HG03354 (cell line): ENCODE data around the gene IQSEC2.

Experiments
- ATAC-seq: cut with Tn5 transposase; IDR thresholded peaks from one replicate; pipeline ENCODE4 v1.9.1; 2021; ENCODE audit warnings: mild to moderate bottlenecking; ENCODE audit not compliant: unreplicated experiment, poor library complexity, severe bottlenecking

The IQSEC2 gene

DNA sequence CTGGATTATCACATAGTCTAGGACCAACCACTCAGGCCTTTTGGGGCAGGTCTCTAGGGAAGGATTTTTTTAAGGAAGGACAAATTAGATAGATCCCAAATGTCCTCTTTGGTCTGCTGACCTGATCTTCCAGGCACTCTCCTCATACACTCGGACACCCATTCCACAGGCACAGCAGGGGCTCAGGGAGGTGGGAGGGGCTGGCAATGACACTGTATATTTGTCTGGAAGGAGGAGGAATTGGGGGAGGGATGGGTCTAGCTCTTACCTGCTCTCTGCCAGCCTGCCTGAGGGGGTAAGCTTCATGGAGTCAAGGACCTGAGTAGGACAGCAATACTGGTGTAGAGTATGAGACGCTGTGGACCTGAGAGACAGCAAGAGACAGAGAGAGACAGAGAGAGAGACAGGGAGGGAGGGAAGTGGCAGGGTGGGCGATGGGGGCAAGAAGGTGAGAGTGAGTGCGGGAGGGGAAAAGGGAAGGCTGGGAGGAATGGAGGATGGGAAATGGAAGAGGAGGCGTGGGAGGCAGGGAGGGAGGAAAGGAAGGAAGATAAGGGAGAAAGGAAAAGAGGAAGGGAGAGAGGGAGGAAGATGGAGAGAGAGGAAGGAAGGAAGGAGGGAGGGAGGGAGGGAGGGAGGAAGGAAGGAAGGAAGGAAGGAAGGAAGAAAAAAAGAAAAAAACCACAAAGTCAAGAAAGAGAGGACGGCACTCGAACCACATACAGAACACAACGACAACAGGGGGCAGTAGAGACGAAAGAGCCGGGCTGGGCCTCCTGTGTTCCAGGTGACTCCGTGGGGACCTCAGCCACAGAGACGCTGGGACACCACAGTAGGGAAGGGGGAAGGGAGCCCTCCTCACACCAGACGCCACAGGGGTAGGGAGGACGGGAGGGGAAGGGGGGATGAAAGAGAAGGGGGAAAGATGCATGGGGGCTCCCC lies 1.8 kb downstream of the IQSEC2 start:
- ATAC-seq = no peak

DNA sequence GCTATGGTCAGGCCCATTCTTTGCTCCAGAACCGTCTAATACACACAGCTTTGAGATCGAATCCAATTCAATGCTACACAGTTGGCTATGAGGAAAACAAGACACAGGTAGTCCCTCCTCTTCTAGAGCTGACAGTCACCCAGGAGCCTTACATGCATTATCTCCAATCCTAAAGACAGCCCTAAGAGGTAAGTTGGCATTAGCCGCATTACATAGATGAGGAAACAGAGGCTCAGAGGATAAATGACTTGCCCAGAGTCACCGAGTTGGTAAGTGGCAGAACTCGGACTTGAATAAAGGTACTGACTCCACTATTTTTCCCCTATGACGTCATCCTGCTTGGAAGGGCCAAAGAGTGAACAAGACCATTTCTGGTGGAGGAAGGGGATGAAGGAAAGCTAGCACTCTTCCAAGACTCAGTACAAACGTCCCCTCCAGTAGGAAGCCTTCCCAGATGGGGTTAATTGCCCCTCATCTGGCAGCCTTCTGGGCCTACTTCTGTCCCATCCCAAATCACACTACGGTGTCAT lies 8.5 kb downstream of the IQSEC2 start:
- ATAC-seq = no peak

- no peak for ATAC-seq
These were observed 11.8 kb downstream of the IQSEC2 start for GRCh38 chrX:53269536-53270107.

DNA sequence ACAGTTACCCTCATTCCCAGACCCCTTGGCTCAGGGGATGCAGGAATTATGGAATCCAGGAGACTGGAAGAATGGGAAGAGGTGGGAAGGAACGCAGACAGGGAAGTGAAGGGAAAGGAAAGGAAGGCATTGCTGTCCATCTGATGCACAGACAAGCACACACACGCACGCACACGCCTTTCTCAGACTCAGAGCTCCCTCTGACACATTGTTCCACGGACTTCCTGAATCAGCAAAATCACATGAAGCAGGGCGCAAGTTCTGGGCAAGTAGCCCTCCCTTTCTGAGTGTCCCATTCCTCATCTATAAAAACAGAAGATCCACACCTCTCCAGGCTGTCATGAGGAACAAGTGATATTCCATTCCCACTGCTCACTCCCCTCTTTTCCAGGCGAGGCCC lies 13.2 kb downstream of the IQSEC2 start:
- ATAC-seq = no peak

DNA sequence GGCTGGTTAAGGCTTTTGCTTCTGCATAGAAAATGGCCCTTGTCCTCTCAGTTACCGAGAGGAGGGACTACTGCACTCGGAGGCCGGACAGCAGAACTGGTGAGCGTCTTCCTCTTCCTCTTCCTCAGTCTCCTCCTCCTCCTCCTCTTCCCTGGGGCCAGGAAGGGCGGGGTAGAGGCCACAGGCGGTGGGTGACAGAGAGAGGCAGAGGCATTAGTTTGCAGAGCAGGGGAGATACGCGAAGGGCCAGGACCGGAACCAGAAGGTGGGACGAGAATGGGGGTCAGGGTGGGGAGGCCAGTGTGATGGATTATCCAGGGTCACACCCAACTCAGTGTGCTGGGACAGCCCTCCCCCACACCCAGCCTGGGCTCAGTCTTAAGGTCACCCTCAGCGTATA lies 14.5 kb downstream of the IQSEC2 start:
- no peak for ATAC-seq

DNA sequence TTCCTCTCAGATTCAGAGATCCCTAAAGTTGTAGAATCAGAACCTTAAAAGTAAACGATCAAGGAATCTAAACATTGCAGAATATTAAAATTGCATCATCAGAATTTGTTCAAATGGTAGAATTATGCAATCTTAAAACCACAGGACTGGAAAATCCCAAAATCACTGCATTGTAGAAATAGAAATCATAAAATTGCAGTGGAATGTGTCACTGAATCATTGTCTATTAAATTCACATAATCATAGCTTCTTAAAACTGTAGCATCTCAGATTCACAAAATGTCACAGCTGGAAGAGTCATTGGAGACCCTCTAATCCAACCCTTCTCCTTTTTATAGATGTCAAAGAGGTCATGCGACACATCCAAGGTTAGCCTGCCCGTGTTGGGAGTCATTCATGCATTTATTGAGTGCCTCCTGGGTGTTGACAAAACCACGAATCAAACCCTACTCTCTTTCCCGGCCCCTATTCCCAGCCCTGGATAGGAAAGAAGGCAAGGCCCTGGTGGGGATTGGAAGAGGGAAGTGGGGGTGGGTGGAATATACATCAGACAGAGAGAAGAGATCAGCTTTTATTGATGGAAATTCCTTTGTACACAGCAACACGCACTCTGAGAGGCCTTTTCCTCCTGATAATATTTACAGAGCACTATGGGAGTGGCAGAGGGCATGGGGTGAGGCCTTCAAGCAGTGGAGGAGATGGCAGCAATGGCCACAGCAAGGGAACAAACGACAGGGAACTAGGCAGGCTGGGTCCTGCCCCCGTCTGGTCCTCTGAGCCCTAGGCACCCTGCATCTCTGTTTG lies 15.4 kb downstream of the IQSEC2 start:
- ATAC-seq = no peak

DNA sequence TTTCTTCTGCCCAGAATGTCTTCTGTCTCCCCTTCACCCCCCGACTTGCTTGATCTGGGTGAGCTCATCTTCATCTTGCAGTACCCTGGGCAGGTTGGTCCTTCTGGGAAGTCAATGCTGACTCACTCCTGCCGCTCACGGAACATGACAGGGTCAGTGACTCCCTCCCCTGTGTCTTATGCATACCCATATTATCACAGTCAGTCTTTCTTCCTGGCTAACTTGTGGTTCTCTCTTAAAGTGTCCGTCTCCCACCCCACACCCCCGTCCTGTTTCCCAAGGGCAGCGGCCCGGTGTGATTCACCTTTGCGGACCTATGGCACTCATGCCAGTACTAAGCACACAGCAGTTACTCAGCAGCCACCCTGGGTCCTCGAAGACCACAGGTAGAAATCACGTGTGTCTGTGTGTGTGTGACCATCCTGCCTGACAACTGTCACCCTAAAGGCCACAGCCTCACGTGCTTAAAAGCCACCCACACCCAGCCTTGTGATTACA lies 17.7 kb downstream of the IQSEC2 start:
- ATAC-seq = no peak

DNA sequence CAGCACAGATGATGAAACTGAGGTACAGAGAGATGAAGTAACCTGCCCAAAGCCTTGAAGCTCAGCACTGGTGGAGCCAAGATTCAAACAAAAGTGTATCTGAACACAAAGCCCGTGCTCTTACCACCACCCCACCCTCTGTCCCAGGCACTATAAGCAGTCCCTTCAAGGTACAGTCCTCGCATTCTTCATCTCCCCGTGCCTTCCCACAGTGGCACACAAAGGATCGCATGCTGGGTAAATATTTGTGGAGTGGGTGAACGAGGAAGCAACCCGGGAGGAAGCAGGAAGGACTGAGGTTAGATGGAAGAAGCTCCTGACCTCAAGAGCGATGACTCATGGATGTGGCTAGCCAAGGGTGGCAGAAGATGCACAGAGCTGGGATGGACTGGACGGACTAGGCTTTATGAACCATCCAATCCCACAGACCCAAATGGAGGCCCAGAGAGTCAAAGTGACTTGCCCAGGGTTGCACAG lies 18.4 kb downstream of the IQSEC2 start:
- no peak for ATAC-seq

GRCh38 chrX:53262189-53262917 lies 19.0 kb downstream of the IQSEC2 start:
- ATAC-seq = no peak

GRCh38 chrX:53261355-53261972 lies 19.9 kb downstream of the IQSEC2 start:
- no peak for ATAC-seq

DNA sequence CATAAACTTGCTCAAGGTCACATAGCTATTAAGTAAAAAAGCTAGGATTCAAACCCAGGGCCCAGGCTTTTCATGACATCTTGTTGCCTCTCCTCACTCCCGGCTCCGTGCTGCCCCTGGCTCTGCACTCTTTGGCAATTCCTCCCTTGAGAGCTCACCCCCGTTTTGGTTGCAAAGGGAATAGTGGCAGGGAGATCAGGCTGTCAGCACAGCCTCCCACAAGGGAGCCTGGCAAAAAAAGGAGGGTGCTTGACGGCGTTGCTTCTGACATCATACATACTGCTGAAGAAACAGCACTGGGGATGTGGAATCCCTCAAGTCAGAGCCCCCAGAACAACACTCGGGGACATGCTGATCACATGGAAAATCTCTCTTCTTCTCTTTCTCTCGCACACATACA lies 20.5 kb downstream of the IQSEC2 start:
- no peak for ATAC-seq

DNA sequence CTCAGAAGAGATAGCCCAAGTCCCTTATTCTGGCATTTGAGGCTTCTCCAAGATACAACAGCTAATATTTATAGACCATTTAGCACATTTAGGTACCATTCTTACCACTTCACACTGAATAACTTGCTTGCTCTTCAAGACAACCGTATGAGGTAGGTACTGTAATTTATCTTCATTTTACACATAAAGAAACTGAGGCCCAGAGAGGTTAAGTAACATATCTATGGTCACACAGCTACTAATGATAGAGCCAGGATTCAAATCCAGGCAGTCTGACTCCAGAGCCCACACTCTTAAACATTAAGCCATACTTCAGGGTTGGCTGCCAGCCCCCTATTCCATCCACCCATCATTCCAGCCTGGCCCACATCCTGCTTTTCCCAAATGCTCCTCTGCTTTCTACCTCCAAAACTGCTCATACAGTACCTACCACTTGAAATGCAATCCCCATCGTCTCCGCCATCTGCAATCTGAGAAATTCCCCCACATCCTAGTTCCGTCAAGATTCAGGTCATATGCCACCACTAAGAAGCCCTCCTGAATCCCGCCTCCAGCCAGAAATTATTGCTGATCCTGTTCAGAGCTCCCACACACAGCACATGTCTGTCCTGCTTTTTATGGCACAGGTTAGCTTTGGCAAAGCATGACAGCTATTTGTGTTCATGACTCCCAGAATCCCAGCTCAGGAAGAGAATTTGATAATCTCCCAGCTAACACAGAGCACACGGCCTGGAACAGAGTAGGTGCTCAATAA lies 23.5 kb downstream of the IQSEC2 start:
- no peak for ATAC-seq

GRCh38 chrX:53257166-53257565 lies 24.2 kb downstream of the IQSEC2 start:
- no peak for ATAC-seq

GRCh38 chrX:53256446-53257041 lies 24.8 kb downstream of the IQSEC2 start:
- ATAC-seq = no peak

GRCh38 chrX:53255738-53256191 lies 25.6 kb downstream of the IQSEC2 start:
- ATAC-seq = no peak

- no peak for ATAC-seq
These were observed 26.6 kb downstream of the IQSEC2 start for GRCh38 chrX:53254570-53255461.
